IMR-90 (cell line): ENCODE measurements around the gene ISM1.

ENCODE experiments used
- CEBPB ChIP-seq: IDR thresholded peaks from 2 replicates; pipeline ENCODE4 v1.6.1; 2012; ENCODE audit warnings: low read depth, low read length, improper control_type of control experiment
- CTCF ChIP-seq: conservative IDR thresholded peaks from 2 replicates; pipeline ENCODE4 v1.5.1; 2012; ENCODE audit warnings: mild to moderate bottlenecking, low read depth, low read length, improper control_type of control experiment
- FOS ChIP-seq: fragments of 150-350 bp; IDR thresholded peaks from 2 replicates; pipeline ENCODE4 v1.6.1; 2016; ENCODE audit warnings: low read depth, low read length
- MAZ ChIP-seq: IDR thresholded peaks from 2 replicates; pipeline ENCODE4 v1.6.1; 2012; ENCODE audit warnings: low read depth, mild to moderate bottlenecking, low read length, improper control_type of control experiment, moderate library complexity, borderline replicate concordance
- MXI1 ChIP-seq: IDR thresholded peaks from 2 replicates; pipeline ENCODE4 v1.6.1; 2012; ENCODE audit warnings: low read depth, mild to moderate bottlenecking, low read length, moderate library complexity, borderline replicate concordance
- NFE2L2 ChIP-seq: fragments of 150-350 bp; IDR thresholded peaks from 2 replicates; pipeline ENCODE4 v1.6.1; 2016; ENCODE audit warnings: low read depth, mild to moderate bottlenecking, low read length
- POLR2A ChIP-seq: IDR thresholded peaks from 2 replicates; pipeline ENCODE4 v1.6.1; 2012; ENCODE audit warnings: mild to moderate bottlenecking, low read depth, low read length
- RAD21 ChIP-seq: IDR thresholded peaks from 2 replicates; pipeline ENCODE4 v1.6.1; 2012; ENCODE audit warnings: low read length, improper control_type of control experiment
- RFX5 ChIP-seq: IDR thresholded peaks from 2 replicates; pipeline ENCODE4 v1.8.0; 2012; ENCODE audit warnings: low read depth, mild to moderate bottlenecking, low read length, moderate library complexity

- TF ChIP-seq CTCF (no peak), POLR2A (no peak), MXI1 (no peak), RAD21 (no peak), NFE2L2 (no peak), FOS (no peak), MAZ (no peak), CEBPB (no peak), RFX5 (no peak)
Measured at GRCh38 chr20:13228771-13229170, 7.7 kb downstream of the ISM1 start.
